ENCODE measurements around the gene APMAP.

DNA sequence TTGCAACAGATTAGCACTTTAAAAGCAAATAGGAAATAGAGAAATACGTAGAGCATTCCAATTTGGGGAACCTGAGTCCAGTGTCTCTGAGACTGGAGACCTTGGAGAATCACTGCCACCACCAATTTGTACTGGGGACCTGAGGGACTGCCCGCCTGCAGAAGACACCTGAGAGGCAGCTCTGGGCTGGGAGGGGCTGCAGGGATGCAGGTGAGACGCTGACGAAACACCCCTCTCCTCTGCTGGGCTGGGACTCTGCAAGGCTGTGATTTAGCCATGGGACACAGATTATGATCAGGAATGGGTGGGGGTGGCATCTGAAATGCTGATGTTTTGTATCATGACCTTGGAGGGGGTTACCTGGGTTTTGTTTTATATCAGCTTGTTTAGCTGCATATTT lies 7.0 kb upstream of the APMAP start:
- TF ChIP-seq, protein P1, sequence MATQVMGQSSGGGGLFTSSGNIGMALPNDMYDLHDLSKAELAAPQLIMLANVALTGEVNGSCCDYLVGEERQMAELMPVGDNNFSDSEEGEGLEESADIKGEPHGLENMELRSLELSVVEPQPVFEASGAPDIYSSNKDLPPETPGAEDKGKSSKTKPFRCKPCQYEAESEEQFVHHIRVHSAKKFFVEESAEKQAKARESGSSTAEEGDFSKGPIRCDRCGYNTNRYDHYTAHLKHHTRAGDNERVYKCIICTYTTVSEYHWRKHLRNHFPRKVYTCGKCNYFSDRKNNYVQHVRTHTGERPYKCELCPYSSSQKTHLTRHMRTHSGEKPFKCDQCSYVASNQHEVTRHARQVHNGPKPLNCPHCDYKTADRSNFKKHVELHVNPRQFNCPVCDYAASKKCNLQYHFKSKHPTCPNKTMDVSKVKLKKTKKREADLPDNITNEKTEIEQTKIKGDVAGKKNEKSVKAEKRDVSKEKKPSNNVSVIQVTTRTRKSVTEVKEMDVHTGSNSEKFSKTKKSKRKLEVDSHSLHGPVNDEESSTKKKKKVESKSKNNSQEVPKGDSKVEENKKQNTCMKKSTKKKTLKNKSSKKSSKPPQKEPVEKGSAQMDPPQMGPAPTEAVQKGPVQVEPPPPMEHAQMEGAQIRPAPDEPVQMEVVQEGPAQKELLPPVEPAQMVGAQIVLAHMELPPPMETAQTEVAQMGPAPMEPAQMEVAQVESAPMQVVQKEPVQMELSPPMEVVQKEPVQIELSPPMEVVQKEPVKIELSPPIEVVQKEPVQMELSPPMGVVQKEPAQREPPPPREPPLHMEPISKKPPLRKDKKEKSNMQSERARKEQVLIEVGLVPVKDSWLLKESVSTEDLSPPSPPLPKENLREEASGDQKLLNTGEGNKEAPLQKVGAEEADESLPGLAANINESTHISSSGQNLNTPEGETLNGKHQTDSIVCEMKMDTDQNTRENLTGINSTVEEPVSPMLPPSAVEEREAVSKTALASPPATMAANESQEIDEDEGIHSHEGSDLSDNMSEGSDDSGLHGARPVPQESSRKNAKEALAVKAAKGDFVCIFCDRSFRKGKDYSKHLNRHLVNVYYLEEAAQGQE (IDR thresholded peaks at IDR 0.05; ENCODE audit: insufficient read depth in 1 of 2, low read depth in 2 of 2, low read length in 2 of 2) = no peak
- TF ChIP-seq POLR2AphosphoS5 (IDR thresholded peaks at IDR 0.05; ENCODE audit: low read depth, low read length) = no peak

Measured in PFSK-1 (cell line).